Neutrophil (primary cell): Measurements from ENCODE around the gene INA.
A peak's percentile ranks its signal among the peaks of the same experiment; 100 is the strongest.

Experiments
- H3K27ac ChIP-seq: fragments of 200-600 bp; sonication (generic); 2 replicates; pipeline ENCODE4 v1.5.1; 2016; ENCODE audit warnings: mild to moderate bottlenecking, moderate library complexity
- H3K27me3 ChIP-seq: fragments of 200-600 bp; sonication (generic); 2 replicates; pipeline ENCODE4 v1.6.0; 2016; ENCODE audit warnings: mild to moderate bottlenecking
- H3K36me3 ChIP-seq: fragments of 200-600 bp; sonication (generic); 2 replicates; pipeline ENCODE4 v1.5.1; 2017
- H3K4me1 ChIP-seq, 2 experiments: fragments of 200-600 bp in 1 of 2; sonication (generic) in 1 of 2; 1 replicate in 1 of 2; 2 replicates in 1 of 2; pipeline versions ENCODE4 v1.5.1 to v1.6.1; 2013 to 2016; ENCODE audit warnings: low read depth in 1 of 2, low read length in 1 of 2, mild to moderate bottlenecking in 1 of 2, moderate library complexity in 1 of 2; ENCODE audit not compliant: control insufficient read depth in 1 of 2, insufficient read depth in 1 of 2
- H3K4me3 ChIP-seq, 2 experiments: fragments of 200-600 bp in 1 of 2; sonication (generic) in 1 of 2; 1 replicate in 1 of 2; 2 replicates in 1 of 2; pipeline ENCODE4 v1.5.1; 2013 to 2016; ENCODE audit warnings: low read depth in 1 of 2, low read length in 1 of 2, mild to moderate bottlenecking in 1 of 2, moderate library complexity in 1 of 2
- H3K9me3 ChIP-seq: fragments of 200-600 bp; sonication (generic); 2 replicates; pipeline ENCODE4 v1.5.1; 2016
- CTCF ChIP-seq: fragments of 200-600 bp; sonication (generic); IDR thresholded peaks from 2 replicates; pipeline ENCODE4 v1.5.1; 2016; ENCODE audit warnings: antibody characterized with exemption

The INA gene

GRCh38 chr10:103276896-103277712 is at the start of gene INA:
Gene INA, plus strand, starts transcription at chr10:103277138. Its CDS starts 74 bp downstream, at chr10:103277212.
- peaks cover 0 to 10% of the 10 kb centered on the region in 2 experiments for H3K4me1 ChIP-seq
- no peaks in the 10 kb centered on the region for H3K9me3 ChIP-seq
- no peaks in the 10 kb centered on the region for H3K36me3 ChIP-seq
- no peak within 1 kb of the TSS for H3K4me3 ChIP-seq
- peaks cover 96% of the 10 kb centered on the region for H3K27me3 ChIP-seq
- TF ChIP-seq CTCF = no peak
- no peak within 1 kb of the TSS for H3K27ac ChIP-seq

- Histone ChIP-seq H3K27me3 (no peaks in the 10 kb centered on the region), H3K9me3 (no peaks in the 10 kb centered on the region), H3K36me3 (no peaks in the 10 kb centered on the region), H3K4me1 (peaks cover 62 to 70% of the 10 kb centered on the region in 2 experiments), H3K4me3 (no peak overlapping the region), H3K27ac (peak overlapping the region; percentile 95)
- no peak for TF ChIP-seq CTCF
Measured at GRCh38 chr10:103227416-103227815, 49.5 kb upstream of the INA start.

GRCh38 chr10:103231047-103231551 is 45.8 kb upstream of the INA start:
- Histone ChIP-seq H3K27me3 (no peaks in the 10 kb centered on the region), H3K4me1 (peaks cover 48 to 54% of the 10 kb centered on the region in 2 experiments), H3K9me3 (no peaks in the 10 kb centered on the region), H3K36me3 (no peaks in the 10 kb centered on the region), H3K27ac (no peak overlapping the region), H3K4me3 (no peak overlapping the region)
- TF ChIP-seq CTCF = no peak

- Histone ChIP-seq H3K27ac (peak overlapping the region; percentile 80), H3K4me1 (peaks cover 40 to 45% of the 10 kb centered on the region in 2 experiments), H3K27me3 (no peaks in the 10 kb centered on the region), H3K9me3 (no peaks in the 10 kb centered on the region), H3K36me3 (no peaks in the 10 kb centered on the region), H3K4me3 (no peak overlapping the region)
- no peak for TF ChIP-seq CTCF
Measured at GRCh38 chr10:103232131-103232673, 44.7 kb upstream of the INA start.

- no peaks in the 10 kb centered on the region for H3K36me3 ChIP-seq
- peak overlapping the region; percentile 80 for H3K27ac ChIP-seq
- no peak for TF ChIP-seq CTCF
- peaks cover 40 to 44% of the 10 kb centered on the region in 2 experiments for H3K4me1 ChIP-seq
- H3K9me3 ChIP-seq = no peaks in the 10 kb centered on the region
- no peaks in the 10 kb centered on the region for H3K27me3 ChIP-seq
- H3K4me3 ChIP-seq = peak overlapping the region in 1 of 2 experiments; percentile 13
Measured at GRCh38 chr10:103232772-103233488, 44.0 kb upstream of the INA start.
